Progenitor cell of endocrine pancreas (in vitro differentiated cells): ENCODE results near the gene MAGI3. TPM values are rescaled to one million over a fixed set of nuclear protein-coding genes. Genes with fewer than 3 reads are reported as not detected.

Experiments
- DNase-seq: peaks from one replicate; pipeline ENCODE4 v3.0.0; 2021; ENCODE audit warnings: low spot score; ENCODE audit not compliant: unreplicated experiment
- H3K27ac Mint-ChIP-seq: 2 replicates; pipeline ENCODE4 v1.8.0; 2021; ENCODE audit warnings: mild to moderate bottlenecking, moderate library complexity, mixed read lengths
- H3K27me3 Mint-ChIP-seq: 2 replicates; pipeline ENCODE4 v1.8.0; 2021; ENCODE audit warnings: mixed read lengths
- H3K36me3 Mint-ChIP-seq: 2 replicates; pipeline ENCODE4 v1.8.0; 2022; ENCODE audit warnings: mixed read lengths; ENCODE audit not compliant: insufficient read depth
- H3K4me1 Mint-ChIP-seq: 2 replicates; pipeline ENCODE4 v1.8.0; 2021; ENCODE audit warnings: low read depth, mixed read lengths
- H3K4me3 Mint-ChIP-seq: 2 replicates; pipeline ENCODE4 v1.8.0; 2021; ENCODE audit warnings: low read depth, mild to moderate bottlenecking, moderate library complexity, mixed read lengths
- H3K9me3 Mint-ChIP-seq: 2 replicates; pipeline ENCODE4 v1.8.0; 2021; ENCODE audit warnings: low read depth, mixed read lengths
- total RNA-seq: library from RNA; stranded (reverse); gene quantifications from 2 replicates; pipeline ENCODE4 v1.2.1, GENCODE V29; 2021
- TF ChIP-seq, protein P1 (sequence below): fragments of 200-600 bp; sonication (generic); IDR thresholded peaks from one replicate; pipeline ENCODE4 v1.5.0; 2021; ENCODE audit warnings: antibody characterized with exemption, mild to moderate bottlenecking; ENCODE audit not compliant: unreplicated experiment

The MAGI3 gene
- total RNA-seq, 1 donor from 2014 or later: 23.7 TPM

DNA sequence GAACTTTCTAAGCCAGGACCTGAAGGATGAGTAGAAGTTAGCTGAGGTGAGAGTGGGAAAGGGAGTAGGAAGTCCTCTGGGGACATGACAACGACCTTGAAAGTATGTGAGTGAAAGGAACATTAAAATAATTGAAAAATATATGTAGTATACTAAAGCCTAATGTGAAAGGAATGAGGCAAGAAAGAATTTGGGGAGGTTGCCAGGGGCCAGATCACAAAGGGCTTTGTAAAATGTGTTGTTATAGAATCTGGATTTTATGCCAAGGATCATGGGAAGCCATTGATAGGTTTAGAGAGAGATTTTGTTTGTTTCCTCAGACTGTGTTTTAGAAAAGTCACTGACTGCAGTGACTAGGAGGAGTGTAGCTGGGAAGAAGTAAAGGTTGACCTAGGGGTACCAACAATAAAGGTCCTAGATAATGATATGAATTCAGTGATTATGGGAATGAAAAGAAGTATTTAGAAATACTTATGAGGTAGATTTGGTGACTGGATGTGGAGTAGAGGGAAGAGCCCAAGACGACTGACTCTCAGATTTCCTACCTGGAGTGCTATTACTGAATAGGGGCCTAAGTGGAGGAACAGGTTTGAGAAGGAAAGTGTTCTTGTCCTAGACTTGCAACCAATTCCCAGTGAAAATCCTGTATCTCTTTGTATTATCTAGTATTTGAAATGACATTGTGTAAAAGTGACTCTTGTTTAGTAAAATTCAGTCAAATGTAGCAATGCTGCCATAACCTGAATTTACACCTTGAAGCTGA, 189.1 kb downstream of the MAGI3 start:
- peaks cover 9% of the 10 kb centered on the region for H3K4me1 Mint-ChIP-seq
- no peaks in the 10 kb centered on the region for H3K27me3 Mint-ChIP-seq
- DNase-seq: no peak
- no peak overlapping the region for H3K27ac Mint-ChIP-seq
- TF ChIP-seq, protein P1, sequence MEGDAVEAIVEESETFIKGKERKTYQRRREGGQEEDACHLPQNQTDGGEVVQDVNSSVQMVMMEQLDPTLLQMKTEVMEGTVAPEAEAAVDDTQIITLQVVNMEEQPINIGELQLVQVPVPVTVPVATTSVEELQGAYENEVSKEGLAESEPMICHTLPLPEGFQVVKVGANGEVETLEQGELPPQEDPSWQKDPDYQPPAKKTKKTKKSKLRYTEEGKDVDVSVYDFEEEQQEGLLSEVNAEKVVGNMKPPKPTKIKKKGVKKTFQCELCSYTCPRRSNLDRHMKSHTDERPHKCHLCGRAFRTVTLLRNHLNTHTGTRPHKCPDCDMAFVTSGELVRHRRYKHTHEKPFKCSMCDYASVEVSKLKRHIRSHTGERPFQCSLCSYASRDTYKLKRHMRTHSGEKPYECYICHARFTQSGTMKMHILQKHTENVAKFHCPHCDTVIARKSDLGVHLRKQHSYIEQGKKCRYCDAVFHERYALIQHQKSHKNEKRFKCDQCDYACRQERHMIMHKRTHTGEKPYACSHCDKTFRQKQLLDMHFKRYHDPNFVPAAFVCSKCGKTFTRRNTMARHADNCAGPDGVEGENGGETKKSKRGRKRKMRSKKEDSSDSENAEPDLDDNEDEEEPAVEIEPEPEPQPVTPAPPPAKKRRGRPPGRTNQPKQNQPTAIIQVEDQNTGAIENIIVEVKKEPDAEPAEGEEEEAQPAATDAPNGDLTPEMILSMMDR: no peak
- H3K36me3 Mint-ChIP-seq: peaks cover 2% of the 10 kb centered on the region
- H3K4me3 Mint-ChIP-seq: no peak overlapping the region
- H3K9me3 Mint-ChIP-seq: peaks cover 4% of the 10 kb centered on the region

DNA sequence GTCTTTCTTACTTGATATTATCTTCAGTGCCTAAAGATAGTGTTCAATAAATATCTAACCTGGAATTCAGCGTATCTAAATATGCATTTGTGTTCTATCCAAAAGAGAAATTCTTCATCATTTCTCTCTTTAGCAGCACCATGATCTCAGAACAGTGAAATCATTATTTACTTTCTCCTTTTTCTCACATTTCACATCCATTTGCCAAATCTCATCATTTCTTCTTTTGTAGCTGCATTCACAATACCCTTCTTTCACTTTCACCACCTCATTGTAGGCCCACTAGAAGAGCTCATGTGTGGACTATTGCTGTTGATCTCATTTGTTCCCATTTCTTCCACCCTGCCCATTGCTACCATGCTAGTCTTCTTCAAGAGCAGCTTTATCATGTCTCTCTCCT, 191.0 kb downstream of the MAGI3 start:
- no peak overlapping the region for H3K4me3 Mint-ChIP-seq
- no peaks in the 10 kb centered on the region for H3K9me3 Mint-ChIP-seq
- H3K36me3 Mint-ChIP-seq: no peaks in the 10 kb centered on the region
- peak overlapping the region; percentile 50 for H3K27ac Mint-ChIP-seq
- TF ChIP-seq, protein P1: no peak
- no peaks in the 10 kb centered on the region for H3K27me3 Mint-ChIP-seq
- peaks cover 6% of the 10 kb centered on the region for H3K4me1 Mint-ChIP-seq
- no peak for DNase-seq

DNA sequence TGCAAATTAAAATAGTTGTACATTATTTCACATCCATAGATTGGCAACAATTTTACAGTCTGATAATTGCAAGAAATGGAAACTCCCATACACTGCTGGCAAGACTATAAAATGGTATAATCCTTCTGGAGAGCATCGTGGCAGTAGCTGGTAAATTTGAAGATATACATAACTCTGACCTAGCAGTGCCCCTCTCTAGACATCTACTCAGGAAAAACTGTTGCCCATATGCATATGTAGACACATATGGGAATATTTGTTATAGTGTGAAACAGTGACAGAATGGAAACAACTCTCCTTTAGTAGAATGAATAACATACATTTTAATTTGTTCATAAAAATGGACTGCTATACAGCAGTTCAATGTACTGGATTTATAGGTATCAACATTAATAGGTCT, 191.8 kb downstream of the MAGI3 start:
- Mint-ChIP-seq H3K27ac (no peak overlapping the region), H3K4me3 (no peak overlapping the region), H3K36me3 (no peaks in the 10 kb centered on the region), H3K9me3 (no peaks in the 10 kb centered on the region), H3K4me1 (peaks cover 6% of the 10 kb centered on the region), H3K27me3 (no peaks in the 10 kb centered on the region)
- no peak for DNase-seq
- TF ChIP-seq, protein P1: no peak

DNA sequence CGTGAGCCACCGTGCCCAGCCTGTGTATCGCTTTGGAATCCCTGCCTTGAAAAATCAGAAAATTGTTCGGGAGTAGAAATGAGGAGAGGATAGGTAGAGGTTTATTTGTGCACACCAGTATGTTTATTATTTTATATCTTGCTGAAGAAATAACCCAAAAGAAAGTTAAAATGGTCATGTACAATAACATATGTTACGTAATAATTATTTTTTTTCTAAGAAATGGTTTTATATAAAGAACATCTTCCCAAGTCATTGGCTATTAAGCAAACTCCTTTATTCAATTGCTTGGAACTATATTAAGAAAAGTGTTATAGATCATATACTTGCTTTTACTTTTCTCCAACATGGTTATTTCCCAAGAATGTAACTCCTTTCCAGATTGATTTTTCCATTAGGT, 197.2 kb downstream of the MAGI3 start:
- DNase-seq: no peak
- Mint-ChIP-seq H3K27me3 (no peaks in the 10 kb centered on the region), H3K27ac (no peak overlapping the region), H3K4me1 (no peaks in the 10 kb centered on the region), H3K36me3 (peaks cover 2% of the 10 kb centered on the region), H3K9me3 (no peaks in the 10 kb centered on the region), H3K4me3 (no peak overlapping the region)
- TF ChIP-seq, protein P1: no peak

DNA sequence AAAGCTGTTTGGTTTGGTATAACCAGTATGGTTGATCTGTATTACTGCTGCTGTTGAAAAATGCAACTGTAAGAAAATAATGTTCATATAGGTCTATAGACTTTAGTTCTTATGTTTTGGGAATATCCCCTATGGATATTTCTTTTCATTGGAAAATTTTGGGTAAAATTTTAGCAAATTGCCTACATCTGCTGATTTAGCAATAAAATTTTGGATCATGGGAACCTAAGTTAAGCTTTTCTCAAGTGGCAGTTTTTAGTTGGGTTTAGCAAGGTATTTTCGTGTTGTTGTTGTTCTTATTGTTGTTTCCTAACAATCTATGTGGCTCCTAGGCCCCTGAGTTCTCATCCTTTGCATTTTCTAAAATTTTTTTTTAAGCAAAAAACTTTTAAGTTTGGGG, 201.9 kb downstream of the MAGI3 start:
- peaks cover 25% of the 10 kb centered on the region for H3K36me3 Mint-ChIP-seq
- H3K27me3 Mint-ChIP-seq: no peaks in the 10 kb centered on the region
- H3K4me1 Mint-ChIP-seq: no peaks in the 10 kb centered on the region
- no peak overlapping the region for H3K27ac Mint-ChIP-seq
- no peak overlapping the region for H3K4me3 Mint-ChIP-seq
- TF ChIP-seq, protein P1: no peak
- peaks cover 12% of the 10 kb centered on the region for H3K9me3 Mint-ChIP-seq
- no peak for DNase-seq
